ENCODE results near the gene PIGU.

DNA sequence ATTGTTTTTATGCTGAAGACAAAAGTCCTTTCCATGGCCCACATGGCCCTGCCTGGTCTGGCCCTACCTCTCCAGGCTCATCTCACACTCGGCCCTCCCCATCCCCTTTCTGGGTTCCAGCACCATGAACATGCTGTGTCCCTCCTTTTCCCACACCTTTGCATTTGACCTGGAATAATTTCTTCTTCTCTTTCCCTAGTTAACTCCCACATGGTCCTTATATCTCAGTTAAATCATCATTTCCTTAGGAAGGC is 38.9 kb downstream of the PIGU start:
- TF ChIP-seq, protein P1, sequence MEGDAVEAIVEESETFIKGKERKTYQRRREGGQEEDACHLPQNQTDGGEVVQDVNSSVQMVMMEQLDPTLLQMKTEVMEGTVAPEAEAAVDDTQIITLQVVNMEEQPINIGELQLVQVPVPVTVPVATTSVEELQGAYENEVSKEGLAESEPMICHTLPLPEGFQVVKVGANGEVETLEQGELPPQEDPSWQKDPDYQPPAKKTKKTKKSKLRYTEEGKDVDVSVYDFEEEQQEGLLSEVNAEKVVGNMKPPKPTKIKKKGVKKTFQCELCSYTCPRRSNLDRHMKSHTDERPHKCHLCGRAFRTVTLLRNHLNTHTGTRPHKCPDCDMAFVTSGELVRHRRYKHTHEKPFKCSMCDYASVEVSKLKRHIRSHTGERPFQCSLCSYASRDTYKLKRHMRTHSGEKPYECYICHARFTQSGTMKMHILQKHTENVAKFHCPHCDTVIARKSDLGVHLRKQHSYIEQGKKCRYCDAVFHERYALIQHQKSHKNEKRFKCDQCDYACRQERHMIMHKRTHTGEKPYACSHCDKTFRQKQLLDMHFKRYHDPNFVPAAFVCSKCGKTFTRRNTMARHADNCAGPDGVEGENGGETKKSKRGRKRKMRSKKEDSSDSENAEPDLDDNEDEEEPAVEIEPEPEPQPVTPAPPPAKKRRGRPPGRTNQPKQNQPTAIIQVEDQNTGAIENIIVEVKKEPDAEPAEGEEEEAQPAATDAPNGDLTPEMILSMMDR (IDR thresholded peaks at IDR 0.05) = no peak
- TF ChIP-seq POLR2A (IDR thresholded peaks at IDR 0.05) = no peak
